Esophagus muscularis mucosa (tissue), 4 donors: ENCODE data around the gene NFAT5. TPM values are rescaled to one million over a fixed set of nuclear protein-coding genes. Genes with fewer than 3 reads are reported as not detected.

Source experiments
- DNase-seq: peaks from one replicate; pipeline ENCODE4 v3.0.0-alpha.2; 2017; ENCODE audit errors: extremely low spot score
- H3K27ac ChIP-seq, 4 donors: fragments of 200-600 bp; sonication (generic); replicated peaks in 1 of 4; 1 replicate in 3 of 4; 2 replicates in 1 of 4; pipeline ENCODE4 v1.5.1; 2016 to 2019; ENCODE audit warnings: mild to moderate bottlenecking in 1 of 4
- H3K27me3 ChIP-seq, 4 donors: fragments of 200-600 bp; sonication (generic); one replicate each; pipeline versions ENCODE4 v1.5.1 to v1.6.0; 2016 to 2019
- H3K36me3 ChIP-seq, 4 donors: fragments of 200-600 bp; sonication (generic); one replicate each; pipeline ENCODE4 v1.5.1; 2016 to 2019
- H3K4me1 ChIP-seq, 4 donors: fragments of 200-600 bp; sonication (generic); one replicate each; pipeline ENCODE4 v1.5.1; 2016 to 2019
- H3K4me3 ChIP-seq, 4 donors: fragments of 200-600 bp; sonication (generic); 1 replicate in 2 of 4; 2 replicates in 2 of 4; pipeline ENCODE4 v1.5.1; 2016 to 2019; ENCODE audit warnings: mild to moderate bottlenecking in 4 of 4, moderate library complexity in 1 of 4
- H3K9me3 ChIP-seq, 4 donors: fragments of 200-600 bp; sonication (generic); 1 replicate in 3 of 4; 2 replicates in 1 of 4; pipeline ENCODE4 v1.5.1; 2016 to 2019
- CTCF ChIP-seq, 3 experiments: fragments of 200-600 bp in 2 of 3; fragments of 450-650 bp in 1 of 3; sonication (generic) in 2 of 3; IDR thresholded peaks; one replicate each; pipeline ENCODE4 v1.5.1; 2017 to 2019; ENCODE audit warnings: antibody characterized with exemption in 3 of 3, mild to moderate bottlenecking in 2 of 3, moderate library complexity in 1 of 3
- EP300 ChIP-seq: sonication (generic); formaldehyde crosslinking; IDR thresholded peaks from one replicate; pipeline ENCODE4 v1.6.1; 2017; ENCODE audit warnings: antibody characterized with exemption
- POLR2A ChIP-seq: fragments of 450-650 bp; IDR thresholded peaks from one replicate; pipeline ENCODE4 v1.6.1; 2017; ENCODE audit warnings: antibody characterized with exemption, moderate library complexity, mild to moderate bottlenecking, low read depth
- POLR2AphosphoS5 ChIP-seq, 2 donors: sonication (generic); formaldehyde crosslinking; IDR thresholded peaks; one replicate each; pipeline ENCODE4 v1.6.1; 2017; ENCODE audit warnings: antibody characterized with exemption in 2 of 2
- WGBS: methylation state at CpG from one replicate; pipeline ENCODE4 v1.1.5; 2018; 5-methylcytosine and 5-hydroxymethylcytosine counted together
- intact Hi-C: fragments of 100-400 bp; cut with DNase I; formaldehyde crosslinking; loops from one replicate; pipeline ENCODE4 v1.15.1; 2023
- total RNA-seq, 4 donors: library from RNA; depleted of rRNA; stranded (reverse); fragments of >200 nt; gene quantifications; one replicate each; pipeline versions ENCODE4 v1.1.0 to v1.2.1, GENCODE V29; 2016

The NFAT5 gene
- total RNA-seq, 4 donors from 2014 or later = 47.1 to 68.4 (median 59.6) TPM

GRCh38 chr16:69522041-69522578 is 43.7 kb upstream of the NFAT5 start:
- DNase-seq = no peak

GRCh38 chr16:69522732-69523404 is 42.9 kb upstream of the NFAT5 start:
- H3K27ac ChIP-seq = no peak overlapping the region
- no peak for TF ChIP-seq CTCF (IDR thresholded peaks at IDR 0.05)
- no peaks in the 10 kb centered on the region for H3K4me1 ChIP-seq
- intact Hi-C loops = loop anchor here (10.0 kb wide), 1 partner anchor 68 kb away; no protein-coding TSS in a partner anchor
- DNase-seq = no peak
- H3K4me3 ChIP-seq = no peak overlapping the region
- no peaks in the 10 kb centered on the region for H3K27me3 ChIP-seq
- H3K36me3 ChIP-seq = no peaks in the 10 kb centered on the region
- WGBS = 98% methylated on average over 7 of the region's 7 CpGs
- no peaks in the 10 kb centered on the region for H3K9me3 ChIP-seq

More at GRCh38 chr16:69522041-69522578, 43.7 kb upstream of the NFAT5 start:
- no peaks in the 10 kb centered on the region for H3K9me3 ChIP-seq
- H3K27ac ChIP-seq = no peak overlapping the region
- H3K27me3 ChIP-seq = no peaks in the 10 kb centered on the region
- no peak for TF ChIP-seq POLR2AphosphoS5 (IDR thresholded peaks at IDR 0.05)
- TF ChIP-seq CTCF (IDR thresholded peaks at IDR 0.05) = no peak
- TF ChIP-seq POLR2A = no peak
- no peak for TF ChIP-seq EP300
- intact Hi-C loops = loop anchor here (10.0 kb wide), 1 partner anchor 67 kb away; no protein-coding TSS in a partner anchor
- no peak overlapping the region for H3K4me3 ChIP-seq
- WGBS = 94% methylated on average over 5 of the region's 5 CpGs
- no peaks in the 10 kb centered on the region for H3K36me3 ChIP-seq
- H3K4me1 ChIP-seq = no peaks in the 10 kb centered on the region

GRCh38 chr16:69523566-69524305 is 42.0 kb upstream of the NFAT5 start:
- Histone ChIP-seq H3K36me3 (no peaks in the 10 kb centered on the region), H3K27ac (no peak overlapping the region), H3K27me3 (no peaks in the 10 kb centered on the region), H3K4me3 (no peak overlapping the region), H3K9me3 (no peaks in the 10 kb centered on the region), H3K4me1 (no peaks in the 10 kb centered on the region)
- no peak for DNase-seq
- 90% methylated on average over 13 of the region's 13 CpGs for WGBS
- TF ChIP-seq POLR2A (no peak), CTCF (IDR thresholded peaks at IDR 0.05) (no peak), EP300 (no peak), POLR2AphosphoS5 (IDR thresholded peaks at IDR 0.05) (no peak)
- intact Hi-C loops = loop anchor here (10.0 kb wide), 1 partner anchor 69 kb away; no protein-coding TSS in a partner anchor

- Histone ChIP-seq H3K4me3 (no peak overlapping the region), H3K9me3 (no peaks in the 10 kb centered on the region), H3K4me1 (peaks cover 9 to 12% (median 10%) of the 10 kb centered on the region in 4 donors), H3K36me3 (no peaks in the 10 kb centered on the region), H3K27ac (no peak overlapping the region), H3K27me3 (no peaks in the 10 kb centered on the region)
- TF ChIP-seq CTCF (IDR thresholded peaks at IDR 0.05) (no peak), POLR2A (no peak), EP300 (no peak), POLR2AphosphoS5 (IDR thresholded peaks at IDR 0.05) (no peak)
- WGBS = 83% methylated on average over 11 of the region's 11 CpGs
- DNase-seq = no peak
- intact Hi-C loops = loop anchor here (10.0 kb wide), 1 partner anchor 72 kb away; no protein-coding TSS in a partner anchor
These were observed 38.7 kb upstream of the NFAT5 start for GRCh38 chr16:69526831-69527655.
